Measurements from ENCODE around the gene ROR2. TPM values are rescaled to one million over a fixed set of nuclear protein-coding genes. Genes with fewer than 3 reads are reported as not detected.

ROR2 gene
- total and polyA plus RNA-seq, 2 of the 13 experiments (the other 11 are each of a cell fraction or from before 2014, with no cell fraction given), result not detected

DNA sequence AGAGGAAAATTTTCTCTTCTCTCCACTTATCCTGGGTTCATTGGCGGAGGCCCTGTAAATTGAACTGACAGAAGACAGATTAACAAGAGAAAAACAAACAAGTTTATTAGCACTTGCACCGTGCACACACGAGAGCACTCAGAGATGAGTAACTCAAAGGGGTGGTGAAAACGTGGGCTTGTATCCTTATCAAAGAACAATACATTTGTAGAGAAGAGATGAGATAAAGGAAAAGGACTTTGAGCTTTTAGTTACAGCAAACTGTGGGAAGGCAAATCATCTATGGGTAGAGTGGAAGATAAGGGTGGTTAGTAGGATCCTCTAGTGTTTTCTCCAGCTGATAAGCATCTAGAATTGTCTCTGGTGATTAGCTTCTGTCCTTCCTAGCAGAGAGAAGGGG is 44.4 kb upstream of the ROR2 start (continued):
- no peak for TF ChIP-seq ZNF33A (CRISPR knock-in tag; IDR thresholded peaks at IDR 0.05; ENCODE audit: borderline replicate concordance)
- no peak for TF ChIP-seq RBFOX2 (IDR thresholded peaks at IDR 0.05; ENCODE audit: low read depth, low read length)
- no peak for TF ChIP-seq ZFP1 (CRISPR knock-in tag; IDR thresholded peaks at IDR 0.05)
- TF ChIP-seq ZNF512 (CRISPR knock-in tag; IDR thresholded peaks at IDR 0.05), result no peak
- TF ChIP-seq, protein P1, sequence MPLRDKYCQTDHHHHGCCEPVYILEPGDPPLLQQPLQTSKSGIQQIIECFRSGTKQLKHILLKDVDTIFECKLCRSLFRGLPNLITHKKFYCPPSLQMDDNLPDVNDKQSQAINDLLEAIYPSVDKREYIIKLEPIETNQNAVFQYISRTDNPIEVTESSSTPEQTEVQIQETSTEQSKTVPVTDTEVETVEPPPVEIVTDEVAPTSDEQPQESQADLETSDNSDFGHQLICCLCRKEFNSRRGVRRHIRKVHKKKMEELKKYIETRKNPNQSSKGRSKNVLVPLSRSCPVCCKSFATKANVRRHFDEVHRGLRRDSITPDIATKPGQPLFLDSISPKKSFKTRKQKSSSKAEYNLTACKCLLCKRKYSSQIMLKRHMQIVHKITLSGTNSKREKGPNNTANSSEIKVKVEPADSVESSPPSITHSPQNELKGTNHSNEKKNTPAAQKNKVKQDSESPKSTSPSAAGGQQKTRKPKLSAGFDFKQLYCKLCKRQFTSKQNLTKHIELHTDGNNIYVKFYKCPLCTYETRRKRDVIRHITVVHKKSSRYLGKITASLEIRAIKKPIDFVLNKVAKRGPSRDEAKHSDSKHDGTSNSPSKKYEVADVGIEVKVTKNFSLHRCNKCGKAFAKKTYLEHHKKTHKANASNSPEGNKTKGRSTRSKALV (CRISPR knock-in tag; IDR thresholded peaks at IDR 0.05), result no peak
- no peak for TF ChIP-seq ZNF567 (CRISPR knock-in tag; IDR thresholded peaks at IDR 0.05; ENCODE audit: borderline replicate concordance)
- TF ChIP-seq, protein P2, sequence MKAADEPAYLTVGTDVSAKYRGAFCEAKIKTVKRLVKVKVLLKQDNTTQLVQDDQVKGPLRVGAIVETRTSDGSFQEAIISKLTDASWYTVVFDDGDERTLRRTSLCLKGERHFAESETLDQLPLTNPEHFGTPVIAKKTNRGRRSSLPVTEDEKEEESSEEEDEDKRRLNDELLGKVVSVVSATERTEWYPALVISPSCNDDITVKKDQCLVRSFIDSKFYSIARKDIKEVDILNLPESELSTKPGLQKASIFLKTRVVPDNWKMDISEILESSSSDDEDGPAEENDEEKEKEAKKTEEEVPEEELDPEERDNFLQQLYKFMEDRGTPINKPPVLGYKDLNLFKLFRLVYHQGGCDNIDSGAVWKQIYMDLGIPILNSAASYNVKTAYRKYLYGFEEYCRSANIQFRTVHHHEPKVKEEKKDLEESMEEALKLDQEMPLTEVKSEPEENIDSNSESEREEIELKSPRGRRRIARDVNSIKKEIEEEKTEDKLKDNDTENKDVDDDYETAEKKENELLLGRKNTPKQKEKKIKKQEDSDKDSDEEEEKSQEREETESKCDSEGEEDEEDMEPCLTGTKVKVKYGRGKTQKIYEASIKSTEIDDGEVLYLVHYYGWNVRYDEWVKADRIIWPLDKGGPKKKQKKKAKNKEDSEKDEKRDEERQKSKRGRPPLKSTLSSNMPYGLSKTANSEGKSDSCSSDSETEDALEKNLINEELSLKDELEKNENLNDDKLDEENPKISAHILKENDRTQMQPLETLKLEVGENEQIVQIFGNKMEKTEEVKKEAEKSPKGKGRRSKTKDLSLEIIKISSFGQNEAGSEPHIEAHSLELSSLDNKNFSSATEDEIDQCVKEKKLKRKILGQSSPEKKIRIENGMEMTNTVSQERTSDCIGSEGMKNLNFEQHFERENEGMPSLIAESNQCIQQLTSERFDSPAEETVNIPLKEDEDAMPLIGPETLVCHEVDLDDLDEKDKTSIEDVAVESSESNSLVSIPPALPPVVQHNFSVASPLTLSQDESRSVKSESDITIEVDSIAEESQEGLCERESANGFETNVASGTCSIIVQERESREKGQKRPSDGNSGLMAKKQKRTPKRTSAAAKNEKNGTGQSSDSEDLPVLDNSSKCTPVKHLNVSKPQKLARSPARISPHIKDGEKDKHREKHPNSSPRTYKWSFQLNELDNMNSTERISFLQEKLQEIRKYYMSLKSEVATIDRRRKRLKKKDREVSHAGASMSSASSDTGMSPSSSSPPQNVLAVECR (CRISPR knock-in tag; IDR thresholded peaks at IDR 0.05; ENCODE audit: borderline replicate concordance), result no peak
- no peak for TF ChIP-seq SP4 (CRISPR knock-in tag; IDR thresholded peaks at IDR 0.05)
- TF ChIP-seq ZNF646 (CRISPR knock-in tag; IDR thresholded peaks at IDR 0.05), result no peak
- TF ChIP-seq NR2F2 (IDR thresholded peaks at IDR 0.05; ENCODE audit: borderline replicate concordance, low read depth), result no peak
- peak; percentile 78; the same call in 1 of the 2 replicates for TF ChIP-seq TBX2 (CRISPR knock-in tag; IDR thresholded peaks at IDR 0.05; ENCODE audit: borderline replicate concordance)
- no peak for TF ChIP-seq ZNF619 (CRISPR knock-in tag; IDR thresholded peaks at IDR 0.05)
